ENCODE data around the gene NDUFS4.

DNA sequence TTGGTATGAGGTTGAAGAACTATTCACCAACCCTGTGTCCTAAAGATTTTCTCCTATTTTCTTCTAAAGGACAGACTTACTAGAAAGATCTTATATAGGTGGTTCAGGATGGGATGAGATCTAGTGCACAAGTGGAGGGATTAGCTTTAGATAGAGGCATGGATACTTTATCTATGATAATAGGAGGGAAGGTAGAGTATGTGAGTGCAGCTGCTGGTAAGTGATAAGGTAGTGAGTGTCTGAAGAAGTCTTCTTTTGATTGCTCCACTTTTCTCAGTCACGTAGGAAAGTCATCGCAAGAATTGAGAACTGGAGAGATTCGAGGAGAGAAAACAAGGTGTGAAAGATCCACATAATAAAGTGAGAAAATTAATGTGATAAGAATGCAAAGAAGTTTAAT, 6.0 kb upstream of the NDUFS4 start:
- TF ChIP-seq POLR2A (IDR thresholded peaks at IDR 0.05) = no peak
- TF ChIP-seq CTCF (IDR thresholded peaks at IDR 0.05) = no peak
- TF ChIP-seq POLR2AphosphoS5 (IDR thresholded peaks at IDR 0.05; ENCODE audit: insufficient read depth in 1 of 2, low read depth in 1 of 2) = no peak

All from vagina (tissue), 2 donors.